Smooth muscle cell of the brain vasculature (primary cell): ENCODE results near the gene CEP128.
A peak's percentile ranks its signal among the peaks of the same experiment; 100 is the strongest.

ENCODE experiments used
- DNase-seq: peaks from one replicate; pipeline ENCODE4 v3.0.0-alpha.2; 2012; ENCODE audit warnings: low read depth, low spot score

The CEP128 gene

GRCh38 chr14:80608563-80608962 lies 333.0 kb downstream of the CEP128 start:
- DNase-seq = no peak

- DNase-seq = no peak
These were observed 333.9 kb downstream of the CEP128 start for GRCh38 chr14:80607430-80608190.

GRCh38 chr14:80606347-80606772 lies 335.2 kb downstream of the CEP128 start:
- no peak for DNase-seq

- DNase-seq = no peak
These were observed 336.0 kb downstream of the CEP128 start for GRCh38 chr14:80605536-80605935.

GRCh38 chr14:80602946-80603345 lies 338.6 kb downstream of the CEP128 start:
- DNase-seq = no peak

- DNase-seq = peak; percentile 12
These were observed 354.3 kb downstream of the CEP128 start for GRCh38 chr14:80587096-80587724.

- DNase-seq = no peak
These were observed 355.4 kb downstream of the CEP128 start for GRCh38 chr14:80586131-80586530.

GRCh38 chr14:80585506-80585835 lies 356.1 kb downstream of the CEP128 start:
- DNase-seq = no peak

- no peak for DNase-seq
These were observed 356.6 kb downstream of the CEP128 start for GRCh38 chr14:80584744-80585505.

GRCh38 chr14:80577599-80577998 lies 363.9 kb downstream of the CEP128 start:
- DNase-seq = no peak

- no peak for DNase-seq
These were observed 365.1 kb downstream of the CEP128 start for GRCh38 chr14:80576401-80576800.

GRCh38 chr14:80575763-80576162 lies 365.8 kb downstream of the CEP128 start:
- no peak for DNase-seq

GRCh38 chr14:80572666-80573065 lies 368.9 kb downstream of the CEP128 start:
- DNase-seq = no peak

GRCh38 chr14:80570930-80571298 lies 370.6 kb downstream of the CEP128 start:
- DNase-seq = no peak

- no peak for DNase-seq
These were observed 373.5 kb downstream of the CEP128 start for GRCh38 chr14:80567905-80568536.

- no peak for DNase-seq
These were observed 376.5 kb downstream of the CEP128 start for GRCh38 chr14:80565001-80565400.

GRCh38 chr14:80564051-80564450 lies 377.5 kb downstream of the CEP128 start:
- DNase-seq = no peak

- DNase-seq = no peak
These were observed 380.5 kb downstream of the CEP128 start for GRCh38 chr14:80560800-80561657.

GRCh38 chr14:80554139-80554538 lies 387.4 kb downstream of the CEP128 start:
- DNase-seq = no peak

GRCh38 chr14:80549141-80549540 lies 392.4 kb downstream of the CEP128 start:
- DNase-seq = no peak
